HG02798 (cell line): Measurements from ENCODE around the gene SMPD2.

Source experiments
- ATAC-seq: cut with Tn5 transposase; IDR thresholded peaks from one replicate; pipeline ENCODE4 v1.9.1; 2021; ENCODE audit warnings: mild to moderate bottlenecking; ENCODE audit not compliant: unreplicated experiment, poor library complexity

The SMPD2 gene

DNA sequence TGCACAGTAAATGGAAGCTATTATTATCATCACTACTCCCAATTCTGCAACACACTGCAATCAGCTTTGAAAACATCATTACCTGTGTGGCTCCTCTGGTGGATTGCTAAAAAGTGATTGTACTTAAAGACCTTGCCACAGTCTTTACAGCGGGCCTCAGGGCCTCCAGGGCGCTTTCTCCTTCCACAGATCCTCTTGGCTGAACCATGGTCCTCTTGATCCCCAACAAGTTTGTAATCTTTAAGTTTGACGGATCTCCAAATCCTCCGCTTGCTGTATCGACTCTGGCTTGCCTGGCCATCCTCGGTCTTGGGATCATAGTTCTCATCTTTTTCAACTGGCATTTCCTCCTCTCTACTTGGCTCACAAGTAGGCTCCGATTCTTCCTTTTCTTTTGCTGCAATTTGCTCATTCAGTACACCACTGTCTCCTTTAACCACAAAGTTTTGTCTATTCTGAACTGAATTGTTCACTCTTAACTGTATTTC lies 40.5 kb downstream of the SMPD2 start:
- ATAC-seq = no peak

GRCh38 chr6:109482905-109483734 lies 42.6 kb downstream of the SMPD2 start, which contains the start of gene ZBTB24:
Gene ZBTB24, minus strand, starts transcription at chr6:109483219. Its CDS starts 1,193 bp downstream, at chr6:109482026.
- peak; percentile 92 for ATAC-seq

- ATAC-seq = no peak
Measured at GRCh38 chr6:109483735-109484057, 43.2 kb downstream of the SMPD2 start.

DNA sequence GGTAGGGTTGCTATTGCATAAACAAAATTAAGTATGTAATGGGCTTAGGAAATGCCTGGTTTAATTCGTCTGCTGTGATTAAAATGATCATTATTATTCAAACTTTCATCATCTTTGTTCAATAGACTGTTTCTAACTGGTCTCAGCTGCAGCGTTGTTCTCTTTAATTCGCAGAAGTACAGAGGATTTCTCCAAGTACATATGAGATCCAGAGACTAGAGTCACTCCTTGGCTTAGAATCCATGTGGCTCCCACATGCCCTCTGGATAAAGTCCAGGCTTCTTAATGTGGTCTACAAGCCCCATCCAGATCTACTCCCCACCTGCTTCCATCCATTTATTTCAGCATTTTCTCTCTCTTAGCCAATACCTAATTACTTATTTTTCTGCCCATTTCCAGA lies 43.6 kb downstream of the SMPD2 start:
- ATAC-seq = no peak

- no peak for ATAC-seq
Measured at GRCh38 chr6:109485266-109485935, 44.9 kb downstream of the SMPD2 start.

- ATAC-seq = no peak
Measured at GRCh38 chr6:109486068-109486467, 45.5 kb downstream of the SMPD2 start.

DNA sequence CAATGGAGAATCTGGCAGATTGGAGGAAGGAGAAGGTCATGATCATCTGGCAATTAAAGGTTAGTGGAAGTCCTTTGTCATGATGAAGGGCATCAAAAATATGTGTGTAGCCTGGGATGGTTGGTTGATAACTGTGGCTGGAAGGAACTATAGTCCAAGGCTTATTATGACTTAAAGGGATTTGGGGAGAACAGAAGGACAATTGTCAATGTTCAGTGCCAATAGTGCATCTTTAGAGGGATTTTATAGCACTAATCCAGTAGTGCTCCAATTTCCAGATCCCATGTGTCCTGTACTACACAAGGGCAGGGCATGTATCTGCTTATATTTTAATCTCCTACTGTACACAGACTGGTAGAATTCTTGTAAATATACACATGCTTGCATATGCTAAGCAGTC lies 47.5 kb downstream of the SMPD2 start:
- no peak for ATAC-seq

DNA sequence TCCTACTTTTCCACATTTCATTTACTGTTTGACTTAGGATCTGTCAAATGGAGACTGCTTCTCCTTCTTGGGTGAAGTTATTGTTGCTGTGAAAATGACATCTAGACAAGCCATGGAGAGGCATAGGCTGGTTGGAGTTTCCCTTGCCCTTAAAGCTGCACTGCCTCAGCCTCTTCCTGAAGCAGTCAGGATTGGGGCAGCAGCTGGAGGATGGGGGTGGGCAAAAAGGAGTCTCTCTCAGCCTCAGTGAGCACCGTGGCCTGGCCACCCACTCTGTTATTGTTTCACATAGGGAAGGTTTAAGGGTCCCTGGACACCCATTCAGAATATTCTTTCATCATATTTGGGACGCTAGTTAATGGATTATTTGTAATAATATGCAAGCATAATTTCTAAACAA lies 50.2 kb downstream of the SMPD2 start:
- ATAC-seq = no peak

DNA sequence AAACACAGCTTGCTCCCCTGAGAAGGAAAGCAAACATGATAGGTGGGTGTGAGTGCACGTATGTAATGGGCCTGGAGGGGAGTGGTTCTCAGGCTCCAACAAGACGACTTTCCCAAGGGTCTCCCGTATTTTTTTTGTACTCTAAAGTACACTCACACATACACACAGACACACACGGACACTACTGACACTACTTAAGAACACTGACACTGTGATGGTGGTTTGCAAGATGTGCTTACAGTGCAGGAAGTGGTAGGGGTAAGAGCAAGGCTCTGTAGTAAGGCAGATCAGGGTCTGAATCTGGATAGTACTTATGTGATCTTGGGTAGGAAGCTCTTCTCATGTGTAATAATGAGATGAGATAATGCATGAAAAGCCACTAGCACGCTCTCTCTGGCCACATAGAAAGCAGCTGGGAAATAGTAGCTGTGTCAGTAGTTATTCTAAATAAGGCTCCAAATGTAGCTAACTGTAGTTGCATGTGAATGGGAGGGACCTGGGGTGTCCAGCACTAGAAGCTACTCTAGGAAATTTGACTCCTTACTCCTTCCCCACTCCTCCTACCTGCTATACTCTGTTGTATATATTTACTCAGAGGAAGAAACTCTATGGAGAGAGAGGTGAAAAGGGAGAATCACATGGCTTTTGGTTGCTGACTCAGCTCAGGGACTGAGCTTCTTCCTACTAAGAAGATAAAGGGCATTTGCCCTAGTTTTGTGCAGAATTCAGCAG lies 50.8 kb downstream of the SMPD2 start:
- no peak for ATAC-seq
